Activated CD8-positive, alpha-beta memory T cell treated with anti-CD3 and anti-CD28 coated beads, Interleukin-2, amount 50 U/mL, for 24 hours (primary cell): ENCODE measurements around the gene TSPAN18.

Experiments
- DNase-seq: peaks from one replicate; pipeline ENCODE4 v3.0.0-alpha.2; 2020; ENCODE audit errors: extremely low read depth

Gene TSPAN18

GRCh38 chr11:44759743-44760476 is 33.1 kb downstream of the TSPAN18 start:
- no peak for DNase-seq

GRCh38 chr11:44760477-44760872 is 33.7 kb downstream of the TSPAN18 start:
- no peak for DNase-seq

- DNase-seq: no peak
These were observed 34.3 kb downstream of the TSPAN18 start for GRCh38 chr11:44760917-44761550.

GRCh38 chr11:44761551-44761961 is 34.8 kb downstream of the TSPAN18 start:
- DNase-seq: no peak

GRCh38 chr11:44763121-44763820 is 36.5 kb downstream of the TSPAN18 start:
- no peak for DNase-seq

- DNase-seq: no peak
These were observed 37.8 kb downstream of the TSPAN18 start for GRCh38 chr11:44764583-44764982.

- DNase-seq: no peak
These were observed 38.3 kb downstream of the TSPAN18 start for GRCh38 chr11:44765026-44765595.

GRCh38 chr11:44765676-44766075 is 38.9 kb downstream of the TSPAN18 start:
- no peak for DNase-seq

GRCh38 chr11:44766112-44766971 is 39.6 kb downstream of the TSPAN18 start:
- no peak for DNase-seq

GRCh38 chr11:44766972-44767278 is 40.2 kb downstream of the TSPAN18 start:
- DNase-seq: no peak

GRCh38 chr11:44767421-44767820 is 40.7 kb downstream of the TSPAN18 start:
- DNase-seq: no peak

GRCh38 chr11:44770401-44770800 is 43.6 kb downstream of the TSPAN18 start:
- no peak for DNase-seq

GRCh38 chr11:44771252-44771734 is 44.5 kb downstream of the TSPAN18 start:
- DNase-seq: no peak

- DNase-seq: no peak
These were observed 45.1 kb downstream of the TSPAN18 start for GRCh38 chr11:44771841-44772240.

GRCh38 chr11:44773351-44773965 is 46.7 kb downstream of the TSPAN18 start:
- no peak for DNase-seq

GRCh38 chr11:44774108-44774507 is 47.3 kb downstream of the TSPAN18 start:
- no peak for DNase-seq

- no peak for DNase-seq
These were observed 48.0 kb downstream of the TSPAN18 start for GRCh38 chr11:44774731-44775130.

GRCh38 chr11:44775366-44775984 is 48.7 kb downstream of the TSPAN18 start:
- peak; percentile 17 for DNase-seq

GRCh38 chr11:44775985-44776446 is 49.3 kb downstream of the TSPAN18 start:
- no peak for DNase-seq

- DNase-seq: no peak
These were observed 49.9 kb downstream of the TSPAN18 start for GRCh38 chr11:44776551-44777208.
